Astrocyte of the cerebellum (primary cell): ENCODE data around the gene PYY.
"Not testable (repeated sequence)": the region's sequence is repeated elsewhere in the genome, so short reads cannot be mapped to it uniquely, and the experiment has no call there.

Experiments used
- DNase-seq: peaks from one replicate; pipeline ENCODE4 v3.0.0-alpha.2; 2011; ENCODE audit warnings: low read depth
- H3K4me3 ChIP-seq: 2 replicates; pipeline ENCODE4 v1.5.1; 2011; ENCODE audit warnings: mild to moderate bottlenecking, low read depth, low read length, moderate library complexity
- in situ Hi-C: cut with HindIII; loops from 2 replicates; pipeline ENCODE4 v1.10.0; 2017; ENCODE audit warnings: low sequenced_read_pairs
- TF ChIP-seq, protein P1 (sequence below): IDR thresholded peaks from 2 replicates; pipeline ENCODE4 v1.5.1; 2012; ENCODE audit warnings: low read length, low read depth, moderate library complexity, mild to moderate bottlenecking; ENCODE audit errors: missing control alignments

PYY gene

DNA sequence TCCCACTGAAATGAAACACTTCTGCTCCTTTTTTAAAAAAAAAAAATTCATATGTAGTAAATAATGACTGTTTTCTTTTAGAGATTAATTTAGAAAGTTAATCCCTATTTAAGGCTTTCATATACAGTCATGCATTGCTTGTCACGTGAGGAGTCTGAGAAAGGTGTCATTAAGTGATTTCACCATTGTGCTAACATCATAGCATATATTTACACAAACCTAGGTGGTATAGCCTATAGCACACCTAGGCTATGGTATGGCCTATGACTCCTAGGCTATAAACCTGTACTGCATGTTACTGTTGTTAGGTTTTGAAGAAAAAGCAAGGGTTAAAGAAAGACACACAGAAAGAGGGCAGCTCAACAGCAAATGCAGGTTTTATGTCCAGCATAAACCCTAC, 25.1 kb downstream of the PYY start:
- DNase-seq = no peak
- TF ChIP-seq, protein P1, sequence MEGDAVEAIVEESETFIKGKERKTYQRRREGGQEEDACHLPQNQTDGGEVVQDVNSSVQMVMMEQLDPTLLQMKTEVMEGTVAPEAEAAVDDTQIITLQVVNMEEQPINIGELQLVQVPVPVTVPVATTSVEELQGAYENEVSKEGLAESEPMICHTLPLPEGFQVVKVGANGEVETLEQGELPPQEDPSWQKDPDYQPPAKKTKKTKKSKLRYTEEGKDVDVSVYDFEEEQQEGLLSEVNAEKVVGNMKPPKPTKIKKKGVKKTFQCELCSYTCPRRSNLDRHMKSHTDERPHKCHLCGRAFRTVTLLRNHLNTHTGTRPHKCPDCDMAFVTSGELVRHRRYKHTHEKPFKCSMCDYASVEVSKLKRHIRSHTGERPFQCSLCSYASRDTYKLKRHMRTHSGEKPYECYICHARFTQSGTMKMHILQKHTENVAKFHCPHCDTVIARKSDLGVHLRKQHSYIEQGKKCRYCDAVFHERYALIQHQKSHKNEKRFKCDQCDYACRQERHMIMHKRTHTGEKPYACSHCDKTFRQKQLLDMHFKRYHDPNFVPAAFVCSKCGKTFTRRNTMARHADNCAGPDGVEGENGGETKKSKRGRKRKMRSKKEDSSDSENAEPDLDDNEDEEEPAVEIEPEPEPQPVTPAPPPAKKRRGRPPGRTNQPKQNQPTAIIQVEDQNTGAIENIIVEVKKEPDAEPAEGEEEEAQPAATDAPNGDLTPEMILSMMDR = no peak
- in situ Hi-C loops = loop anchor here (5.0 kb wide), 1 partner anchor 84 kb away; the partner anchor contains the start of gene TMEM101
- no peak overlapping the region for H3K4me3 ChIP-seq

DNA sequence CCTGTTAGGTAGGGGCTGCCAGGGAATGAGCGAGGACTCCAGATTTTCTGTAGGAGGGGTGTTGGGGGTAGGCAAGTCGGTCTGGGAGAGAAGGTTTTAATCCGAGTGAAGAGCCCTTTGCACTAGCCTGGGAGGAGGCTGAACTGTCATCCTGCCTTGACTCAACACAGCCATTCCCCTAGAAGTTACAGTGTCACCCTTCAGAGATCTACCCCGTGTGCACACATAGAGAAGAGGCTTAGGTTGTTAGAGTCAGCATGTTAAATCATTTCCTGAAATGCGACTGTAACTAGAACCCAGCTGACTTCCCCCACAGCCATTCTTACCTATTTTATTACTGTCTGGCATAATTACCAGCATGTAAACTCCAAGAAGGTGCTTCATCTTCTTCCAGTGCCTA, 25.8 kb downstream of the PYY start:
- not testable (repeated sequence) for H3K4me3 ChIP-seq, DNase-seq
- in situ Hi-C loops = loop anchor here (5.0 kb wide), 1 partner anchor 84 kb away; the partner anchor contains the start of gene TMEM101

DNA sequence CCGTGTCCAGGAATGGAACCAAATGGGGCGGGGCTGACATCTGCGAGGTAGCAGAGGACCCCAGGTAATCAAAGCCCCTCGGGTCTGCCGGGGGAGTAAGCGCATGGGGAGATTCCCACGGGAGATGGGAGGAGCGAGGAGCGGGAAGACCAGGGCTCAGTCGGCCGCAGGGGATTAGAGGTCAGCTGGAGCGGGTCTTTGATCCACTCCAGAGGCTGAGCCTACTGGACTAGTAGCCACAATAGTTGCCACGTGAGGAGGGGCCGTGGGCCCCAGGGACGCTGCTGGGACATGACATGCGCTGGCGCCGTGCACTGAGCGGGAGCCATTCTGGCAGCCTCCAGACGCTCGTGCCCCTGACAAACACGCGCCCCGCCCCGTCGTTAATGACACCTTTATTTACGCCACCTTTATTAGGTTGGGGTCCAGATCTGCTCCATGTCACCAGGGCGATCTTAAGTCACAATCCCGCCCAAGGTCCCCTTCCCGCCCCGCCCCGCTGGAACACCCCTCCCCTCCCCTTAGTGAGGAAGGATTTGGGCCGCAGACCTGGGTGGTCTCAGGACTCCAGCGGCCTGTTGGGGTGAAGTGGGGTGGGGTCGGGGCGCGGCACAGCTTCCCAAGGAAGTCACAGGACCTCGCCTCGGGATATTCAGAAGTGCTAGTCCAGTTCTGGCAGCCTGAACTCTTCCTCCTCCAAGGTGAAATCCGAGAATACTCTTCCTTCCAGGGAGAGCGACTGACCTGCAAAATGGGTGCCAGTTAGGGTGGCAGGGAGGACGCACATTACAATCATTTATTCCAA, 26.5 kb downstream of the PYY start:
- in situ Hi-C loops = loop anchor here (5.0 kb wide), 1 partner anchor 85 kb away; the partner anchor contains the start of gene TMEM101
- TF ChIP-seq, protein P1 = no peak
- DNase-seq = no peak
- peak overlapping the region; percentile 3 for H3K4me3 ChIP-seq

DNA sequence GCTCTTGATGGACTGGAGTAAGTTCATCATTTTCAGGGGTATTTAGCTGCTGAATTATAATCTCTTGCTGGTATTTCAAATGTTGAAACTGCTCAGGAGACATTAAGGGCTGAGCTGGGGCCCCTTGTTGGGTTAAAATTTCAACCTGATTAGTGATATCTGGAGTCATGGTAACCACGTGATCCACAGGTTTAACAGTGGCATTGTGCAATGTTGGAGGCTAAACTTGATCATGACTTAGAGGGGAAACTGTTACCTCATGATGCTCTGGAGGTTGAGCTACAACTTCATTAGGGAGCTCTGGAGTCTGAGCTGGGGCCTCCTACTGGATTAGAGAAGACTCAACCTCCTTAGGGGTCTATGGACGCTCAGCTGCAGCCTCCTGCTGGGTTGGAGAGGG, 29.2 kb downstream of the PYY start:
- TF ChIP-seq, protein P1 = no peak
- in situ Hi-C loops = no loop called here
- no peak overlapping the region for H3K4me3 ChIP-seq
- no peak for DNase-seq

GRCh38 chr17:43920500-43921095, 33.1 kb downstream of the PYY start:
- DNase-seq = no peak
- in situ Hi-C loops = no loop called here
- H3K4me3 ChIP-seq = no peak overlapping the region
- TF ChIP-seq, protein P1 = no peak

DNA sequence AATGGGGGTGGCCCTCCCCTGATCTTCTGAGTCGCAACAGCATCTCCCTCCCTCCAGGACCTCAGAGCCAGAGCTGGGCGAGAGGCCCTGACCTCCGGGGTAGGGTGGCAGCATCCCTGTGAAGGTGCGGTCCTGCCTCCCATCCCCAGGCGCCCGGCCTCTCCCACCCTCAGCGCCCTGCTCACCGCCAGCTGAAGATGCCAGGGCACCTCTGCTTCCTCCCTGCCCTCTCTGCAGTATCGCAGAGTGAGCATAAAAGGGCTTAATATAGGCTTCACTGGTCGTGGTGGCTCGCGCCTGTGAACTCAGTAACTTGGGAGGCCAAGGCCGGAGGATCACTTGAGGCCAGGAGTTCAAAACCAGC, 35.7 kb downstream of the PYY start:
- TF ChIP-seq, protein P1 = no peak
- H3K4me3 ChIP-seq = no peak overlapping the region
- no peak for DNase-seq
- in situ Hi-C loops = no loop called here

- TF ChIP-seq, protein P1 = peak; percentile 66
- H3K4me3 ChIP-seq = no peak overlapping the region
- no peak for DNase-seq
- in situ Hi-C loops = no loop called here
These were observed 36.3 kb downstream of the PYY start for GRCh38 chr17:43917348-43918025.
